ENCODE data around the gene ISCA2.

DNA sequence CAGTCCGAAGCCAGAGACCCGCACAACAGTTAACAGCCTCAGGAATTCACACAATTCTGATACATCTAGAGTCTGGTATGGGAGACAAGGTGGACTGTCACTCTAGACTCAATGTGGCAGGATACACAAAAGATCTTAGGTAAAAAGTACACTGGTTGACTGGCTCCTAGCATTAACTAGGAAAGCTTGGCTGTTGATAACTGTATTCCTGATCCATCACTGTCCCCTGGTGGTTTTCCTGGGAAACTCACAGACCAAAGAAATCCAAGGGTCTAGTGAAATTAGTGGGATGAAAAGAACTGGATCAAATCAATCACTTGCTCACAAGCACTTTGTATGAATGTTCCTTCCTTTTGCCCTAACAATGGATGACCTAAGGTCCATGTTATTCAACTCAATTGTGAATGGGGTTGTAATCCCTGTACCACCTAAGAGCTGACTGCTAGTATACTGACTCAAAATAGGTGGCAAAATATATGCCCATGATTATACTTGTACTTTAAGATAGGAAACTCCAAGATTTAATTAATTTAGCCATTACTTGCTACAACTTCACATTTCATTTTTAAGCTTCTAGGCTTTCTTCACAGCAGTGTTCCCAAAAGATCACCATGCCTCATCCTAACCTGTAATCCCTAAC lies 14.4 kb upstream of the ISCA2 start:
- no peak for TF ChIP-seq HDGF (IDR thresholded peaks at IDR 0.05; ENCODE audit: borderline replicate concordance)
- TF ChIP-seq FOXM1 (IDR thresholded peaks at IDR 0.05; ENCODE audit: borderline replicate concordance), result no peak
- TF ChIP-seq BHLHE40 (IDR thresholded peaks at IDR 0.05; ENCODE audit: borderline replicate concordance), result no peak
- TF ChIP-seq ELF4 (IDR thresholded peaks at IDR 0.05), result no peak
- TF ChIP-seq LEF1 (IDR thresholded peaks at IDR 0.05; ENCODE audit: borderline replicate concordance), result no peak
- TF ChIP-seq SP1 (IDR thresholded peaks at IDR 0.05), result no peak
- no peak for TF ChIP-seq NFRKB (IDR thresholded peaks at IDR 0.05)
- TF ChIP-seq ARNT (IDR thresholded peaks at IDR 0.05), result no peak
- TF ChIP-seq PKNOX1 (IDR thresholded peaks at IDR 0.05), result no peak
- no peak for TF ChIP-seq CTBP1 (IDR thresholded peaks at IDR 0.05; ENCODE audit: borderline replicate concordance)
- TF ChIP-seq SUZ12 (IDR thresholded peaks at IDR 0.05), result no peak
- TF ChIP-seq ZNF384 (IDR thresholded peaks at IDR 0.05), result no peak
- no peak for TF ChIP-seq L3MBTL2 (conservative IDR thresholded peaks at IDR 0.05)

All from HEK293T (cell line).